Activated CD8-positive, alpha-beta memory T cell treated with anti-CD3 and anti-CD28 coated beads for 4 hours (primary cell): ENCODE data around the gene P2RY2.

ENCODE experiments used
- DNase-seq, 2 donors: peaks; one replicate each; pipeline ENCODE4 v3.0.0-alpha.2; 2020; ENCODE audit warnings: low read depth in 2 of 2

Gene P2RY2

DNA sequence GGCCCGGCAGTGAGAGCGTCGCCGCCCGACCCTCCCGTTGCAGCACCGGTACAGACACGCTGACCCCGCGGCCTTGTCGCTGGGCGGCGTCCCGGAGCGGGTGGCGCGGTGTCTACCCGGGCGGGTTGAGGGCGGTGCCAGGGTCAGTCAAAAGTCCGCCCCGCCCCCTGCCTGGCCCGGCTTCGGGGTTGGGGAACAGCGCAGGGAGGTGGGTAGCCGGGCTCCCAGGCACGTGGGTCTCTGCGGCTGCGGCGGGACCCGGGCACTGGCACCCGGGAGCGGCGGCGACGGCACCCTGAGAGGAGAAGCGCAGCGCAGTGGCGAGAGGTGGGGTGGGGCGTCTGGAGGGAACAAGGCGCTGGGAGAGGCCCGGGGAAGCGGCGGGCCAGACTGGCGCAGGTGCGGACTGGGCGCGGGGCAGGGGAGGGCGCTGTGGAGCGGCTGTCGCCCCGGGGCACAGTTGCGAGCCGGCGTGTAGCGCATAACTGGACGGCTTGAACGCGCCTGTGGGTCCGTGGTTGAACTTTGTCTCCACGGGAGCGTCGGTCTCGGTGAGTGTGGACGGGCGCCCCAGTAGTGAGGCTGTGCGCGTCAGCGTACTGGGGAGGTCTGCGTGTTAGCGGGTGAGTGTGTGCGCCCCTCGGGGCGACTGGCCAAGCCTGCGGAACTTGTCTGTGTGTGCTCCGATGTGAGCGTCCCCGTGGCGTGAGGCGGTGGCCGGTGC lies at the start of gene P2RY2:
Gene P2RY2 (plus strand): TSS at position 176 of the 724 bp plus-strand sequence. CDS start 15,879 bp downstream, outside the sequence.
- no peak for DNase-seq

DNA sequence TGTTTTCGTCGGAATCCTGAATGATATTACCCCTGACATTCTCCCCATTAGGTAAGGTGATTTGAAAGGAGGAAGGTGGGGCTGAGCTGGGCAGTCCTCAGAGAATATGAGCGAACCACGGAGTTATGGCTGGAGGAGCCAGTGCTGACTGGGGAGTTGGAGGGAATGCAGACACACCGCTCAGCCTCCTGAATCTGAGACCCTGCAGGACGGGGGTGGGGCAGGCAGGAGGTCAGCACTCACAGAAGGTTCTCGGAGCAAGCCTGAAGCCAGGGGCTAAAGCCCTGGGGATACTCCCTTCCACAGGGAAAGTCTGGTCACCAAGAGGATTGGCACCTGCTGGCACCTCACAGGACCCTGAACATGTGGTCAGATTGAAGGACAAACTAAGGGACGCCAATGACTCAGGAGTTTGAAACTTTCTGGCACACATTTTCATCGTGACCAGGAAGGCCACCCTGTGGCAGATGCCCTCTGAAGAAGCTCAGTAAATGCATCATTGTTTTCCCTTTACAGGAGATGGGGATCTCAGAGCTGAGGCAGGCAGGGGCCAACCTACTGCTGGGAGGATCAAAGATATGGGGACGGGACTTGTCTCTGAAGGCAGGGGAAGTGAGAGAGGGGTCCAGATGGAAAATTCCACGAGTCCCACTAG lies 49.0 kb upstream of the P2RY2 start:
- DNase-seq, result no peak

DNA sequence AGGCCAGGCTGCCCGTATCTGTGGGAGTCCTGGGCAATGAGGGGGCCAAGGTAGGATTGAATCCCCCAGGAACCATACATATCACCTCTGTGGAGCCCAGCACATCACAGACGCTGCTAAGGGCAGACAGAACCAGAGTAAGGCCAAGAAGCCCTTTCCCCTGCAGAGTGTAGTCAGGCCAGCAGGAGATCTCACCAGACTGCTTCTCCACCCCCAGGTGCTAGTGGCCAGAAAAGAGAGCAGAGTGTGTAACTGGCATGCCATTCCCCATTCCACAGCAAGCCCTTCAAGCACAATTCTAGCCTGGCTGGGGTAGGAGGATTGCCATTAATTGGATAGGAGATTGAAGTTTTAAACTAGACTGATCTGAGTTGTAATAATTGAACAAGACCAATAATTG lies 47.9 kb upstream of the P2RY2 start:
- DNase-seq, result no peak

DNA sequence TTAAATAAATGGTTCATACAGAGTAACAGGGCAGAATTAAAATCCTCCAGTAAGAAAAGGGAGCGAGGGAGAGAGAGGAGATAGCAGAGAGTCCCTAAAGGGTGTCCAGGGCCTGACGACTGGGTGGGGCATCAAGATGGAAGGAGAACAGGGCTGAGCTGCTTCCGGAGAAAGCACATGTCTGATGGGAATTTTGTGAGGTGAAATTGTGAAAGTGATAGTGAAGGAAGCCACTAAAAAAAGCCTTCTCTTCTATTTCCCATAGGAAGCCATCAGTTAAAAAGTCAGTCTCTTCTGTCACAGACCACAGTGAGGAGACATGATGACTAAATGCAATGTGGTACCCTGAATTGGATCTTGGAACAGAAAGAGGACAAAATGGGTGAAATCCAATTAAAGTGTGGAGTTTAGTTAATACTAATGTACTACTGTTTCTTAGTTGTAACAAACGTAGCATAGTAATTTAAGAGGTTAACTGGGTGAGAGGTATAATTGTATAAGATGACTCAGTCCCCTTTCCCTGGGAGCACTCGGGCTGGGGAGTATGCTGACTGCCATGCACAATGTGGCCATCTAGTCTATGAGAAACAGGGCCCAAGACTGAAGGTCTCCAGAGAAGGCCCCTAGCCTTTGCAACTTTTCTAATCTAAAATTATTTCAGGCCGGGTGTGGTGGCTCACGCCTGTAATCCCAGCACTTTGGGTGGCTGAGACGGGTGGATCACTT lies 46.5 kb upstream of the P2RY2 start:
- no peak for DNase-seq

DNA sequence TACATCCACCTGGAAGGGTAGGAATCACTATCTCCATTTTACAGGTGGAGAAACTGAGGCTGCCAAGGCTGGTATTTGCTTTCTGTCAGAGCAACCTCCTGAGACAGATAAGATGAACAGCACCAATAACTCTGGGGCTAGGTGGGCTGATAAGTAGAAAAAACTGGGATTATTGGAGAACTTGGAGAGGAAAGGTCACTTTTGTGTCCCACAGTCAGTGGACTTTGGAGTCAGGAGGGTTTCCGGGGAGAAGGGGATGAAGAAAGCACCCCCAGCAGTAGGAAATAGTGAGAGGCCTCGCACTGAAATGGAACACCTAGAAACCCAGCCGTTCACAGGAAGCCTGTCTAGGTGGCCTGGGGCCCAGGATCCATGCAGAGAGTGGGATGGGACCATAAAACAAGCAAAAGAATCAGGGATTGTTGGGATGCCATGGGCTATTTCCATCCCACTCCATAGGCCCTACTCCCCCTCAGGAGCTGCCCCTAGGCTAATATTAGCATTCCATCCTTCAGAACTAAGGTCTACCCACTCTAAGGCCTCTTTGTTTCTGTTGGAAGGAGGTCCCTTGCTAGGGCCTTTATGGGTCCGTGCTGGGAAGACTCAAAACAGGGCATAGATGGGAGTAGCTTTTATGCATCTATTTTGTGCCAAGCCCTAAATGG lies 45.0 kb upstream of the P2RY2 start:
- no peak for DNase-seq

DNA sequence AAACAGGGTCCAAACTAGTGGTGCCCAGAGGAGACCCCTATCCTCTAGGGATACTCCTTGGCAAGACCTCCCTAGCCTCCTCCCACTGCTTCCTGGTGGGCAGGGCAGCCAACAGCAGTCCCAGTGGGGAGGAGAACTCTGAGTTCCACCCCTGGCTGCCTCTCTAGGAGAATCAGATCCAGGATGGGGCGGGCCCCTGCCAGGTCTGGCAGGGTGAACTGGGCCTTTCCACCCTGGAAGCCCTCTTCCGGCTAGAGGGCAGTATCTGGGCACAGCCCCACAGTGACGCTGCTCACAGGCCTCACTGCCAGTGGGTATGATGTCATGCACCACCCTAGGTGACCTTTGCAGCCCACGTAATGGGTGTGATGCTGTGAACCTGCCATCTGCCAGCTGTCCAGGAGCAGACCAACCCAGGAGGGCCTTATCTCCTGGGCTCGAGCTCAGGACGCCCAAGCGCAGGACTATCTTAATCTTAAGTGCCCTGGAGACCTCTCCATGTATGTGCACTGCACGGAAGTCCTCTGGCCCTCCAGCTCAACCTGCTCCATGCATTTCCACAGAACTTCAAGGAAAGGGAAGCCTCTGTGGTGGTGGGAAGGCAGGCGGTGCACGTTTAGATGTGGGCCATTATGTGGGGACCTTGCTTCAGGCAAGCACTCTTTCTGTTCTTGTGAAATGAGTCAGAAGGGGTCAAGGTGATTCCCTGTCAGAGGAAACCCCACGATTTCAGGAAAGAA lies 44.2 kb upstream of the P2RY2 start:
- DNase-seq, result no peak

DNA sequence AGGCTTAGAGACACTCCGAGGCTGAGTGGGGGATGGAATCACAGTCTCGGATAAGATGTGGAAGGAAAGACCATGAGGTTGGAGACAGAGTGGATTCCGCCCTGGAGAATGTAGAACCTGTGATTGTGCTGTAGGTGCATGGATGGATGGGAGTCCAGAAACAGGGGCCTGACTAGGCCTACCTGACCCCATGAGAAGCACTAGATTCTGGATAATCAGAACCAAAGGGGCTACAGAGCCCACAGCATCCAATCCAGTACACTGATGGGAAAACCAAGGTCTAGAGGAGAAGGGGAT lies 43.6 kb upstream of the P2RY2 start:
- no peak for DNase-seq

DNA sequence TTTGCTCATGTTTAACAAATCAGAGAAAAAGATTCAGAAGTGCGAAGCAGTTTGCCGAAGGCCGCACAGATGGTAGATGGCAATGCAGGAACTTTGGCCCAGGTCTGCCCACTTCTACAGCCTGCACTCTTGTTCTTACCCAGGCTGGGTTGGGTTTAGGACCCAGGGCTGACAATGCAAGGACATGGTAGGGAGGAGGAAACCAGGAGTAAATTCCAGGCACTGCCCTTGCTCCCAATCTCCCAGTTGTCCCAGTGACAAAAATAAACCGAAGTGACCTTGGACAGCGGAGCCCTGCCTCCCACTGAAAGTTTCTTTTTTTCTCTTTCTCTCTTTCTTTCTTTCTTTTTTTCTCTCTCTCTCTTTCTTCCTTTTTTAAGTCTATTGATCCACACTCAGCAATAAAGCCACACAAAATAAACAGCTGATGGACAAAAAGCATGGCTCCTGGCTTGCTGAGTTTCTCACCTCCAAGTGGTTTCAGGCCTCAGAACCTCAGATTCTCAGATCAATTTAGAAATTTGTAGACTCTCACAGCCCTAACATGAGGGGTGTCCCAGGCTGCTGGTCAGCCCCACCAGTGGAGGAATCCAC lies 42.4 kb upstream of the P2RY2 start:
- DNase-seq, result no peak

DNA sequence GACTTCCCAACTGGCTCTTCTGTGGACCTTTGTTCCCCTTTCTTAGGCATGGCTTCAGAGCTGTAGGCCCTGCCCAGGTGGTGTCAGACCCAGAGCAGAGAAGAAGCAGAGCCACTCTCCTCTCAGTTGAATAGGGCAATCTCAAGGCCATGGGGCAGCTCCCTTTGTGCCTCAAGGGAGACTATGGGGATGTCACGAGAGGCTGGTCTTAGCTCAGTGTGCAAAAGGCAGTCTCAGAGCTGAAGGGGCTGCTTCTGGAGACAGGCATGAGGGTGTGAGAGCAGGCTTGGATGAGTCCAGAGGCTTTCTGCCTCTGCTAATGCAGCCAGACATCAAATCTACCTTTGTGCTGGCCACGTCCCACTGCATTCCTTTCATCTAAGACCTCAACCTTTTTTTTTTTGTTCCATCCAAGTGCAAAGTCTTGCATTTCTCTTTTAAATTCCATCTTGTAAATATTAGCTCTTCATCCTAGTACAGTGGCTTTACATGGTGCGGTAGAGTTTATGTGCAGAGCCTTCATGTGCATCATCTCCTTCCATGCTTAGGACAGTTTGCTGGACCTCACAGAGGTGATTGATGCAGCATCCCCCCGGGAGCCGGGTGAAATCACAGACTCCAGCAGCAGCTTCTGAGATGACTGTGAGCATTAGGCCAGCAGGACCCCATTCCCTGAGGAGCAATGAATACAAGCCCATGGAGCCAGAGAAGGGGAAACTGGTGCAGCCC lies 41.8 kb upstream of the P2RY2 start:
- no peak for DNase-seq

DNA sequence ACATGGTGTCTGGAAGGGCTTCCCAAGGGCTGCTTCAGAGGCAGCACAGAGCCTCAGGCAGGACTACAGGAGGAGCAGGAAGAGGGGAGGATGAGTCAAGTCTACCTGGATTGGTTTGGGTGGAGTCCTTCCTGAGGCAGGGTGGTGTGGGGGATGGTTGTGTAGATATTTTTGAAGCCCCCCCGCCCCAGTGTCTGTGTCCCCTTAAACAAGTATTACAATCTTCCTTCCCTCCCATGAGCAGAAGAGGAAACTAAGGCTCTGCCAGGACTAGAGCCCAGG lies 41.3 kb upstream of the P2RY2 start:
- no peak for DNase-seq

DNA sequence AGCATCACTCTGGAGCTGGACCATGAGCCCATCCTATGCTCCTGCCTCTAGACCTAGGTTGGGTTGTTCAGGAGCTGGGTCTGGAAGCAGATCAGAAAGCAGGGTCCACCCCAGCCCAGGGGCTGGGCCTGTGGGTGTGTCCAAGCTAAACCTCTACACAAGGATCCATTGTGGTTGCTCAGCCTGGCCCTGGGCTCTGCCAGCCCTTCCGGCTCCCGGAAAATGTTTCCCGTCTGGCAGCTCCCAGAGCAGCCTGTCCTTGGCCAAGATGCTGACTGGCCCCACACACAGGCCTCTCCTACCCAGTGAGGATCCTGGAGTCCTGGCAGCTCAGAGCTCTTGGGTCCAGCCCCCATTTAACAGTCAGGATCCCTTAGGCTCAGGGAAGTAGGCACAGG lies 40.7 kb upstream of the P2RY2 start:
- DNase-seq, result no peak

DNA sequence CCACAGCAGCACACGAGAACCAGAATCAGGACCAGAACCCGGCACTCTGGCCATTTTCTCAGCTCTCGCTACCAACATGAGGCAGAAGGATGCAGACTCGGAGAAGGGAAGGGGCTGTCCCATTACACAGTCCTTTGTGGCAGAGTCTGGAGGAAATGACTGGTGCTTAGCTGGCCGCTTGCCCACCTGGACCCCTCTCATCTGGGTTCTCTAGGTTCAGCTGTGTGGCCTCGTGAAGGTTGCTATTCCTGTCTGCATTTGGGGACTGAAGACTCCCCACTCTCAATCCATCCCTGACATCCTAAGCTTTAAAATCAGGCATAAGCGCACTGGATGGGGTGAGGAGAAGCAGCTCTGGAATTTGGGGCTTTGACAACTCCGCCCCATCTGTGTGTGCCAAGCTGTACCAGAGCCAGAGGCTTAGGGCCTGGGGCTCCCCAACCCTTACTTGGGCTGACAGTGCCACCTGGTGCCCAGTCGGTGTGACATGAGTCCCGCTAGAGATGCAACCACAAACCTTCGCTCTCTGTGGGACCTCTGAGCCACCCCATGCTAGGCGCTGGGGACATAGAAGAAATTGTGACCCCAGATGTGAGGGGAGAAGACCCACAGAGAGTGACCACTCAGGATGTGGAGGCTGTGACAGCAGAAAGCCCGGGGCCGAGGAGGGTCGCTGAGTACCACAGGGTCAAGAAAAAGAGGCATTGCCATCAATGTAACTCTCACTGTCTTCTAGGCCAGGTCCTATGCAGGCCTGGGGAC lies 40.1 kb upstream of the P2RY2 start:
- DNase-seq, result peak; percentile 48 to 56

DNA sequence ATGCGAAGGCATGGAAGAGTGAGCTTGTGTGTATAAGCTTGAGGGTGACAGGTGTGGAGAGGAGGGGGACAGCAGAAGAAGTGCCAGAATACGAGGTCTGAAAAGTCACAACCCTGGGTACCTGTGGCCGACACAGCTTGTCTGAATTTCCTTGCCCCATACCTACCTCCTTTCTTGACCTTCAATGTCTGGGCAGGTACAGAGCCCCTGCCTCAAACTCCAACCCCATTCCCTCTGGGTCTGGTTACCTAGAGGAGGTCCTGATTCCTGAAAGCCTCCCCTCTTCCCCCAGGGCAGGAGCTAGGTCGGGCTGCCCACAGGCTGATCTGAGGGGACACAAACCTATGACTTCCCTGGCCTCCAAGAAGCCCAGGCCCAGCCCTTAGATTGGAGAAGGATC lies 39.4 kb upstream of the P2RY2 start:
- no peak for DNase-seq

DNA sequence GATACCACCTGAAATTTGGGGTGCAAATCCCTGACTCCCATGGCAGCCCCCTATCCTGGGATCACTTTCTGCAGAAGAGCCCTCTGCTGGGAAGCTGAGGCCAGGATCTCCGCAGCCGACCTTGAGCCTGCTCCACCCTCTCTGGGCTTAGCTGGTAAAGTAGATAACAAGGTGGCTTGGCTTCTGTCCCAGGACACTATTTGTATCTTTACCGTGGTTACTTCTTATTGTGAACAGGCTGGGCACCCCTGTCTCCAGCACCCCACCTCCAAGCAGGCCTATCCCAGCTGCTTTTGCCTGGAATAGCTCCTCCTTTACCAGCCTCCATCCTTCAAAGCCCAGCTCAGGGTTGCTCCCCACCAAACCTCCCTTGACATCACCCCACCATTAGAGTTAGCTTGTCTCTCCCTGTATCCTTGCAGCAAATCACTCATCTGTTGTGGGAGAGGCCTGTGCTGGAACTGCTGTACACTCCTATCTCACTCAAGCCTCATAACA lies 35.2 kb upstream of the P2RY2 start:
- DNase-seq, result no peak

DNA sequence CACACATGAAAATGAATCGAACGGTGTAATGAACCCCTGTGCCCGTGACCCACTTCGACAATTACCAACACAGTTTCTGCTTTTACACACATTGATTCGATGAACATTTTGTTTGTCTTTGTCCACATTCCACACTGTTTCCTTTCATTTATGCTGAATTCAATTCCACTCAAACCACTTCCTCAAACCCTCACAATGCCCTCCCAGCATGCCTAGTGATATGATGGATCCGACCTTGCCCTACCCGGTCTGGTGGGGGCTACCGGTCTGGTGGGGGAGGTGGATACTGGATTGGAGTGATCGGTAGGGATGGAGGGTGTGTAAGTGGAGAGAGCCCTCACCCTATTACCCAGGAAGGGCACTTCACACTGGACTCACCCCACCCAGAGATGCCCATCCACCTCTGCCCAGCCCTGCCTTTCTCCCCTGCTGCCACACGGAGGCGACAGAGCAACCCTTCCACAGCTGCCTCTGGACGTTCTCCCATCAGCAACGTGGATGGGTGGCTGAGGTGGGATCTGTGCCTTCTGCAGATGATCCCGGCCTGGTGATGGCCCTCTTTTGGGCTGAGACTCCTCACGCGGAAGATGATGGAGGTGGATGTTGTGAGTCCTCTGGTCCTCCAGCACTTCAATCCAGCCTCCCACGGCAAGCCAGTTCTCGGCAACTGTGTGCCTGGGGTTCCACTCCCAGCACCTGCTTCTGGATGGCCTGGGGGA lies 33.0 kb upstream of the P2RY2 start:
- peak; percentile 5 to 21 for DNase-seq

DNA sequence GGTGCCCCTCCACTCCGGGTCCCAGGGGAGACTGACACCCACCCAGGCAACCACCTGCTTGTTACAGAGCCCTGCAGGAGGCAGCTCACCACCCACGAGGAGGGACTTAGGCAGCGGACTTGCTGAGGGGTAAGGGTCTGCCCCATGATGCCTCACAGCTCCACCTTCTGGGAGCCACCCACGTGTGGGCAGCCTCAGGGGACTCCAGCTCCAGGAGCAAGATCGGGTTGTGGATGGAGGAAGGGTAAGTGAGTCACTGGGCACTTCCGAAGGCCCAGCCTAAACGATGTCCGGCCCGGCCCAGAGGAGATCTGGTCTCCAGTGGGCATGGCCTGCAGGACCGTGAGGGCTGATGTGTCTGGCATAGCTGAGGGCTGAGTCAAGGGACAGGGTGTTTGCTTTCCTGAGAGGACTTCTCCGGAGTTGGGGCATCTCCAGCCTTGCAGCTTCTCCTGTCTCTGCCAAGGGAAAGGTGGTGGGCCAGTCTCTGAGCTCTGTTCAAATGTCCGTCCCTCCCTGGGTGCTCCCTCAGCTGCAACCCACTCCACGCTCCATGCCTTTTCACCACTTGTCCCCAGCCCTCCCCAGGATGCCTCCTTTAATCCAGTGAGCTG lies 32.3 kb upstream of the P2RY2 start:
- DNase-seq, result no peak

DNA sequence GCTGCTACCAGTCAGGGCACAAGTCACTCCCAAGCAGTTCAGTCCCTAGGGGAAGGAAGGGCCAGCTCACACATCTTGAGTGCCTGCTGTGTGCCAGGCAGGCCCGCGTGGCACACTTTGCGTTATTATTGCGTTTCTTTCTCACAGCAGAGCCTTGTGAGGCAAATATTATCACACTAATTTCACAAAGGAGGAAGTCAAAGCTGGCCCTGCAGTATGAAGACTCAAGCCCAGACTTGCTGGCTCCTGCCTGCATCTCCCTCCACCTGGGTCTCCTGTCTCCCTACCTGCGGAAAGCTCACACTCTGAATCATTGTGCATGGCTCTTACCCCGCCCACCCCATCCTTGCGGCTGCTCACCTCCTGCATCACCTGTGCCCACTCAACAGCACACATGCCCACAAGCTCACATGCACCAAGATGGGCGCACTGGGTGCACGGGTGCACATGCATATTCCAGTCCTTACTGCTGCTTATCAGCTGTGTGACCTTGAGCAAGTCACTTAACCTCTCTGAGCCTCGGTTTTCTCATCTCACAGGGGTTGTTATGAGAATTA lies 31.7 kb upstream of the P2RY2 start:
- DNase-seq, result no peak

DNA sequence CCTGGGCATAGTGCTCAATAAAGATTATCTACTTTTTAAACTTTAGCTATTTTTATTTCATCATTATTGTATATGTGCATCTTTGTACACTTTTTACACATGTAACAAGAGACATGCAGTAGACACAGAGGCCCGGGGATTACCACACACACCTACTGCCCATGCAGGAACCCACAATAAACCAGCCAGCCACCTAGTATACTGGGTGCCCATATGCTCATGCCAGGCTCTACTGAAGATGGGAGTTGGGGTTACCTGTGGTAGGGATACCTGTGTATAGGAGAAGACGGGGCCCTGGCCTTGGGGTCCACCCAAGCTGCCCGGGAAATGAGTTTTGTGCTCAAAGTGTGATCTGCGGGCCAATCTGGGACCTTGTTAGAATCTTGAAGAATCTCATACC lies 31.2 kb upstream of the P2RY2 start:
- no peak for DNase-seq

DNA sequence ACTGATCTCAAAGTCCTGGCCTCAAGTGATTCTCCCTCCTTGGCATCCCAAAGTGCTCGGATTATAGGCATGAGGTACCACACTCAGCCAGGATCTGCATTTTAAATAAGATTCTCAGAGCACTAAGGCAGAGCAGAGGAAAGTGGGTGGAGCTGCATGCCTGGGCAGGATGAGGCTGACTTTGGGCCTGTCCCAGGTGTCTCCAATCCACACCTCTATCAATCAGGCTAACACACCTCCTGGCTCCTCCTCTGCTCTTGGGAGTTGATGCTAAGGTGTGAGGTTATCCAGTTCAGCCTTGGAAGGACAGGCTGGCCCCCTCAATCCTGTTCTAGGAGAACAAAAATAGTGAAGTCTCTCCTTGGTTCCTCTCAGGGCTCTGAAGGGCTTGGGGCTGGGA lies 30.2 kb upstream of the P2RY2 start:
- DNase-seq, result no peak
